Stomach (tissue), 9 donors: ENCODE results near the gene ST6GALNAC5. TPM values are rescaled to one million over a fixed set of nuclear protein-coding genes. Genes with fewer than 3 reads are reported as not detected.

Experiments used
- DNase-seq, 2 donors: peaks; one replicate each; pipeline versions ENCODE4 v3.0.0 to v3.0.0-alpha.2; 2013 to 2019
- H3K27ac ChIP-seq, 5 donors: fragments of 200-600 bp in 4 of 5; sonication (generic) in 4 of 5; one replicate each; pipeline ENCODE4 v1.5.1; 2013 to 2019; ENCODE audit warnings: mild to moderate bottlenecking in 1 of 5, moderate library complexity in 1 of 5
- H3K27me3 ChIP-seq, 3 donors: fragments of 200-600 bp; sonication (generic); one replicate each; pipeline ENCODE4 v1.5.1; 2017 to 2019; ENCODE audit warnings: mixed run types in 1 of 3
- H3K36me3 ChIP-seq, 4 donors: fragments of 200-600 bp; sonication (generic); 1 replicate in 3 of 4; 2 replicates in 1 of 4; pipeline ENCODE4 v1.5.1; 2016 to 2019
- H3K4me1 ChIP-seq, 4 donors: fragments of 200-600 bp; sonication (generic); one replicate each; pipeline ENCODE4 v1.5.1; 2016 to 2019
- H3K4me3 ChIP-seq, 4 donors: fragments of 200-600 bp; sonication (generic) in 3 of 4; one replicate each; pipeline ENCODE4 v1.5.1; 2016 to 2019; ENCODE audit warnings: mild to moderate bottlenecking in 1 of 4
- H3K9me3 ChIP-seq, 4 donors: fragments of 200-600 bp; sonication (generic); one replicate each; pipeline ENCODE4 v1.5.1; 2016 to 2019
- EP300 ChIP-seq: sonication (generic); formaldehyde crosslinking; IDR thresholded peaks from one replicate; pipeline ENCODE4 v1.6.1; 2017; ENCODE audit warnings: antibody characterized with exemption
- POLR2A ChIP-seq, 4 donors: fragments of 450-650 bp; IDR thresholded peaks; one replicate each; pipeline ENCODE4 v1.6.1; 2016; ENCODE audit warnings: antibody characterized with exemption in 4 of 4, control low read depth in 2 of 4, mild to moderate bottlenecking in 1 of 4, moderate library complexity in 1 of 4
- POLR2AphosphoS5 ChIP-seq, 3 donors: sonication (generic); formaldehyde crosslinking; IDR thresholded peaks; one replicate each; pipeline ENCODE4 v1.6.1; 2016; ENCODE audit warnings: antibody characterized with exemption in 3 of 3
- WGBS, 5 donors: extraction: QIAGEN DNeasy Blood & Tissue Kit in 3 of 5; methylation state at CpG; one replicate each; pipeline versions ENCODE4 v1.1.5 to v1.1.7; 2013 to 2018; 5-methylcytosine and 5-hydroxymethylcytosine counted together
- intact Hi-C: fragments of 100-400 bp; cut with DNase I; formaldehyde crosslinking; loops from one replicate; pipeline ENCODE4 v1.15.1; 2023; ENCODE audit warnings: low total_unique reads
- polyA plus RNA-seq, 3 donors: library from polyadenylated mRNA; stranded (reverse); fragments of 200-250 nt; gene quantifications; one replicate each; pipeline ENCODE4 v1.2.3, GENCODE V29; 2013
- total RNA-seq, 5 donors: library from RNA; depleted of rRNA; stranded (reverse); fragments of >200 nt; gene quantifications; one replicate each; pipeline versions ENCODE4 v1.1.0 to v1.2.3, GENCODE V29; 2014 to 2016
- TF ChIP-seq, protein P1 (sequence below), 7 experiments: fragments of 450-650 bp in 4 of 7; fragments of 200-600 bp in 3 of 7; sonication (generic) in 3 of 7; IDR thresholded peaks; one replicate each; pipeline ENCODE4 v1.5.1; 2016 to 2019; ENCODE audit warnings: antibody characterized with exemption in 7 of 7, control low read depth in 2 of 7, mild to moderate bottlenecking in 1 of 7
- donor health status: healthy with polysubstance abuse.
- donor health status: Bipolar disorder and iron deficiency.
- donor health status: healthy.

The ST6GALNAC5 gene
- total and polyA plus RNA-seq, 8 donors, result 1.3 to 22.0 (median 2.9) TPM; not detected in 1

DNA sequence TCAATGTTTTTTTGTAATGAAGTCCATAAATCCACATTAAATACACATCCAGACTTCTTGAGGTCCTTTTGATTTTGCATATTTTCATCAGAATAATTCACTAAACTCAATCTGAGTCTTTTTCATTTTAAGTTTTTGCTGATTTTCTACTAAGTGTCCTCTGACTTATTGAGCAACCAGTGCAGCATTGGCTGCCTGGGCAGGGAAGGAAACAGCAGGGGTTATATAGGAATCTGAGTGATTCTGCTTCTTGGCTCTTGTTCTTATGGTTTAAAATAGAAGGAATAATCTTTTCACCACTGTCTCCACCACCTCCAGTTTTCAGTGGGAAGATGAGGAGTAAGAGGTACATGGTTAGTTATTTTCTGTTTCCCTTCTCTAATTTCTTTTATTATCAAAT is 88.4 kb downstream of the ST6GALNAC5 start:
- H3K27ac ChIP-seq, result no peak overlapping the region
- peaks cover 0 to 15% (median 0%) of the 10 kb centered on the region in 4 donors for H3K4me1 ChIP-seq
- TF ChIP-seq POLR2AphosphoS5 (IDR thresholded peaks at IDR 0.05), result no peak
- no peak for TF ChIP-seq POLR2A (IDR thresholded peaks at IDR 0.05)
- TF ChIP-seq, protein P1, sequence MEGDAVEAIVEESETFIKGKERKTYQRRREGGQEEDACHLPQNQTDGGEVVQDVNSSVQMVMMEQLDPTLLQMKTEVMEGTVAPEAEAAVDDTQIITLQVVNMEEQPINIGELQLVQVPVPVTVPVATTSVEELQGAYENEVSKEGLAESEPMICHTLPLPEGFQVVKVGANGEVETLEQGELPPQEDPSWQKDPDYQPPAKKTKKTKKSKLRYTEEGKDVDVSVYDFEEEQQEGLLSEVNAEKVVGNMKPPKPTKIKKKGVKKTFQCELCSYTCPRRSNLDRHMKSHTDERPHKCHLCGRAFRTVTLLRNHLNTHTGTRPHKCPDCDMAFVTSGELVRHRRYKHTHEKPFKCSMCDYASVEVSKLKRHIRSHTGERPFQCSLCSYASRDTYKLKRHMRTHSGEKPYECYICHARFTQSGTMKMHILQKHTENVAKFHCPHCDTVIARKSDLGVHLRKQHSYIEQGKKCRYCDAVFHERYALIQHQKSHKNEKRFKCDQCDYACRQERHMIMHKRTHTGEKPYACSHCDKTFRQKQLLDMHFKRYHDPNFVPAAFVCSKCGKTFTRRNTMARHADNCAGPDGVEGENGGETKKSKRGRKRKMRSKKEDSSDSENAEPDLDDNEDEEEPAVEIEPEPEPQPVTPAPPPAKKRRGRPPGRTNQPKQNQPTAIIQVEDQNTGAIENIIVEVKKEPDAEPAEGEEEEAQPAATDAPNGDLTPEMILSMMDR (IDR thresholded peaks at IDR 0.05), result no peak
- no peak for TF ChIP-seq EP300
- no peak overlapping the region for H3K4me3 ChIP-seq
- no peaks in the 10 kb centered on the region for H3K9me3 ChIP-seq
- intact Hi-C loops, result no loop called here
- H3K36me3 ChIP-seq, result no peaks in the 10 kb centered on the region
- H3K27me3 ChIP-seq, result no peaks in the 10 kb centered on the region
- no peak for DNase-seq

DNA sequence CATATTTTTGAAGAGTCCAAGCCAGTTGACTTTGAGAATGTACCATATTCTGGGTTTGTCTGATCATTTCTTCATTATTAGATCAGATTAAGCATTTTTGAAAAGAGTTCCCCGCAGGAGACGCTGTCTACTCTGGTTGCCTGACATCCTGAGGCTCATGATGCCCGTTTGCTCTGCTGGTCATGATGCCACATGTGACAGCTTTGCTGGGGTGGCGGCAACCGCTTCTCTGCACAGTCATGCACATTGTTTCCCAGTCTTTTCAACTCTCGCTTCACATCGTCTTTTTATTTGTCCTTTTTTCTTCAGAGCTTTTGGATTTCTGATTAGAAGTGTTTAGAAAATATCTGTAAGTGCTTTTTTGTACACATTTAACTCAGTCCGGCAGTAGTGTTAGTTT is 90.7 kb downstream of the ST6GALNAC5 start:
- WGBS, 5 donors, result 76 to 85% (median 84%) methylated on average over 8 of the region's 8 CpGs
- Histone ChIP-seq H3K4me1 (peaks cover 0 to 15% (median 0%) of the 10 kb centered on the region in 4 donors), H3K9me3 (no peaks in the 10 kb centered on the region), H3K4me3 (no peak overlapping the region), H3K27ac (no peak overlapping the region), H3K27me3 (no peaks in the 10 kb centered on the region), H3K36me3 (no peaks in the 10 kb centered on the region)
- intact Hi-C loops, result no loop called here
- no peak for DNase-seq
- TF ChIP-seq POLR2A (IDR thresholded peaks at IDR 0.05) (no peak), EP300 (no peak), POLR2AphosphoS5 (IDR thresholded peaks at IDR 0.05) (no peak)
- TF ChIP-seq, protein P1 (IDR thresholded peaks at IDR 0.05), result no peak

DNA sequence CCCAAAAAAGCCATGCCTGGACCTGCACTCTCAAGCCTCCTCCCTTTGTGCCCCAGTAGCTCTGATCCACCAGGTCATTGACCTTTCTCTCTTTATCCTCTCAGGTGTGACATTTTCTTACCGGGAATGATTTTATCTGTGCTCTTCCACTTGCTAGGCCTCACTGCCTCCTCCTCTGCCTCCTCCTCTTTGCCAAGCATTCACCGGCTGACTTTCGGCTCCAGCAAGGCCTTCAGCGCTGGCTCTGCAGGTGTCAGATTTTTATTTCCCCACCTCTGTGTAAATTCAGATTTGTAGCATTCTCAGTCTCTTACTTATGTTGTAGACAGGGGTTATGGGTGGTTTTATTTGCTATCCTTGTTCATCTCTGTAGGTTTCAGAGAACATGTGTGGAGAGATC is 91.5 kb downstream of the ST6GALNAC5 start:
- Histone ChIP-seq H3K4me3 (no peak overlapping the region), H3K27ac (no peak overlapping the region), H3K27me3 (no peaks in the 10 kb centered on the region), H3K9me3 (no peaks in the 10 kb centered on the region), H3K4me1 (peaks cover 0 to 15% (median 0%) of the 10 kb centered on the region in 4 donors), H3K36me3 (no peaks in the 10 kb centered on the region)
- intact Hi-C loops, result no loop called here
- WGBS, 5 donors, result 82 to 92% (median 85%) methylated on average over 4 of the region's 4 CpGs
- DNase-seq, result no peak
- no peak for TF ChIP-seq EP300
- TF ChIP-seq, protein P1 (IDR thresholded peaks at IDR 0.05), result no peak
- no peak for TF ChIP-seq POLR2AphosphoS5 (IDR thresholded peaks at IDR 0.05)
- TF ChIP-seq POLR2A (IDR thresholded peaks at IDR 0.05), result no peak

DNA sequence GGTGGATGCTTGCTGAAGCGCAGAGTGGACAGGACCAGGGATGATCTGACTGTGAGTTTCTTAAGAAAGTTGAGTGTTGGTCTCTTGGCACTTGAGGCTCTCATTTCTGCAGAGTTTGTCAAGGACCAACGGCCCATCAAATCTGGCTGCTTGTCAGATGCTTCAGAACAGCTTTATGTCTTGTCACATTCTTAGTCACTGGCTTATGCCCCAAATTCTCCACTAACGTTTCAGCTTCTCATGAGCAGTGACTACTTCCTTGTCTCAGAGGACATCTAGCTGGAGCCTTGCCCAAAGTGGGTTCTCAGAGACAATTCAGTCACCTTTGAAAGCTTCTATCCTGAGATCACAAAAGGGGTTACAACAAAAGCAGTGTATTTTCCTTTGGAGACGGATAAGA is 92.3 kb downstream of the ST6GALNAC5 start:
- peaks cover 0 to 15% (median 0%) of the 10 kb centered on the region in 4 donors for H3K4me1 ChIP-seq
- WGBS, 5 donors, result 68 to 82% (median 74%) methylated on average over 4 of the region's 4 CpGs

More for the DNA sequence above, 92.3 kb downstream of the ST6GALNAC5 start:
- Histone ChIP-seq H3K36me3 (no peaks in the 10 kb centered on the region), H3K27ac (no peak overlapping the region), H3K4me3 (no peak overlapping the region), H3K9me3 (no peaks in the 10 kb centered on the region), H3K27me3 (no peaks in the 10 kb centered on the region)
- intact Hi-C loops, result no loop called here
- no peak for TF ChIP-seq POLR2AphosphoS5 (IDR thresholded peaks at IDR 0.05)
- no peak for TF ChIP-seq POLR2A (IDR thresholded peaks at IDR 0.05)
- TF ChIP-seq EP300, result no peak
- TF ChIP-seq, protein P1 (IDR thresholded peaks at IDR 0.05), result no peak
- no peak for DNase-seq
